ENCODE data around the gene NHLH2.

The NHLH2 gene

DNA sequence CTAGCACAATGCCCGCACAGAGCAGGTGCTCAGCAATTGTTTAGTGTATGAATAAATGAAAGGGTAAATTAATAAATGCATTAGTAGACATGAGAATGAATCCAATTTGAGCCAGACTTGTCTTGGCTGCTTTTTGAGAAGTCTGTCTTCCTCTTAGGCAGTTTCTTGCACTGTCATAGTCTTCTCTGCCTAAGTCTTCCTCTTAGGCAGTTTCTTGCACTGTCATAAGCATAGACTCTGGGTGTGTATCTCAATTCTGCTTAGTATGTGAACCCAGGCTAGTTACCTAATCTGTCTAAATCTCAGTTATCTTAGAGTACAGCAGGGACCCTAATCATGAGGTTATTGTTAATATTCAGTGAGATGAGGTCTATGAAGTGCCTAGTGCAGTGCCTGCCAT, 27.2 kb downstream of the NHLH2 start:
- Histone ChIP-seq H3K27ac (ENCODE audit: low read depth, low read length) (no peak overlapping the region), H3K4me3 (ENCODE audit: insufficient read depth, low read length, poor library complexity, severe bottlenecking) (no peak overlapping the region), H3K9me3 (ENCODE audit: insufficient read depth, low read length) (no peaks in the 10 kb centered on the region), H3K79me2 (ENCODE audit: insufficient read depth, low read length) (no peaks in the 10 kb centered on the region), H4K20me1 (ENCODE audit: low read depth, low read length) (no peaks in the 10 kb centered on the region), H3F3A (ENCODE audit: insufficient read depth) (no peaks in the 10 kb centered on the region), H3K4me2 (ENCODE audit: low read depth, low read length, poor library complexity, severe bottlenecking) (no peak overlapping the region), H3K9ac (ENCODE audit: low read length) (no peak overlapping the region), H3K9me2 (replicated peaks; ENCODE audit: insufficient read depth, low read length) (no peaks in the 10 kb centered on the region), H3K27me3 (ENCODE audit: low read length) (no peaks in the 10 kb centered on the region), H2AFZ (ENCODE audit: low read depth, low read length, severe bottlenecking) (no peak overlapping the region), H3K36me3 (ENCODE audit: low read length) (no peaks in the 10 kb centered on the region)
- no peak for TF ChIP-seq EZH2phosphoT487 (conservative IDR thresholded peaks at IDR 0.05; ENCODE audit: low read length)
- TF ChIP-seq, protein P1, sequence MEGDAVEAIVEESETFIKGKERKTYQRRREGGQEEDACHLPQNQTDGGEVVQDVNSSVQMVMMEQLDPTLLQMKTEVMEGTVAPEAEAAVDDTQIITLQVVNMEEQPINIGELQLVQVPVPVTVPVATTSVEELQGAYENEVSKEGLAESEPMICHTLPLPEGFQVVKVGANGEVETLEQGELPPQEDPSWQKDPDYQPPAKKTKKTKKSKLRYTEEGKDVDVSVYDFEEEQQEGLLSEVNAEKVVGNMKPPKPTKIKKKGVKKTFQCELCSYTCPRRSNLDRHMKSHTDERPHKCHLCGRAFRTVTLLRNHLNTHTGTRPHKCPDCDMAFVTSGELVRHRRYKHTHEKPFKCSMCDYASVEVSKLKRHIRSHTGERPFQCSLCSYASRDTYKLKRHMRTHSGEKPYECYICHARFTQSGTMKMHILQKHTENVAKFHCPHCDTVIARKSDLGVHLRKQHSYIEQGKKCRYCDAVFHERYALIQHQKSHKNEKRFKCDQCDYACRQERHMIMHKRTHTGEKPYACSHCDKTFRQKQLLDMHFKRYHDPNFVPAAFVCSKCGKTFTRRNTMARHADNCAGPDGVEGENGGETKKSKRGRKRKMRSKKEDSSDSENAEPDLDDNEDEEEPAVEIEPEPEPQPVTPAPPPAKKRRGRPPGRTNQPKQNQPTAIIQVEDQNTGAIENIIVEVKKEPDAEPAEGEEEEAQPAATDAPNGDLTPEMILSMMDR (IDR thresholded peaks at IDR 0.05; ENCODE audit: insufficient read depth, low read length, poor library complexity, severe bottlenecking): no peak

DNA sequence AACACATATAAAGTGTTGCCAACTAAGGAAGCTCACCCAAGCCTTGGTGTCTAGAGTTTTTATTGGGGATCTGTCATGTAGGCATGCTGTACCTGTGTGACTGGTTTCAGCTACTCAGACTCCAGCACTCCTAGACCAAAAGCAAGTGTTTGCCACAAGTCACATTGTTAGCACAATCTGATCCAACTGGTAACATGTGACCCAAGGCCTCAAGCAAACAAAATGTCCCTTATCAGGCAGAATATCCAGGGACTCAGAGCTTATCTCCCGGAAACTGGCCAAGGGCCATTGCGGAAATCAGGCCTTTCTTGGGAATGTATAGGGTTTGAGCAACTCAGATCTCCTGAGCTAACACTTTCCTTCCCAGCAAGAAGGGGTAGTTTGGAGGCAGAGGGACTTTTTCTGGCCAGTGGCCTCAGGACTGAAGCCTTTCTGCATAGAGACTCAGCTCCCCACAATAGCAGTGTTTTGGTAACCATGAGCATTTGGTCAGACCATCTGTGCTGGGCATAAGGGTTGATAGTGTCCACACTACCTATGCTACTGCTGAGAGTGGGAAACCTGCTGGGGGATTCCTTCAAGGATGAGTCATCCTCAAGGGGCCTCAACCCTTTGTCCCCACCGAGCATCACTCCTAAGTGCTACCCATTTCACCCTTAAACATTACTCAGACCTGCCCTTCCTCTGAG, 29.6 kb downstream of the NHLH2 start:
- H4K20me1 ChIP-seq (ENCODE audit: low read depth, low read length): no peaks in the 10 kb centered on the region
- no peak for TF ChIP-seq EZH2phosphoT487 (conservative IDR thresholded peaks at IDR 0.05; ENCODE audit: low read length)
- TF ChIP-seq, protein P1 (IDR thresholded peaks at IDR 0.05; ENCODE audit: insufficient read depth, low read length, poor library complexity, severe bottlenecking): no peak
- H3K27ac ChIP-seq (ENCODE audit: low read depth, low read length): no peak overlapping the region
- H3K4me3 ChIP-seq (ENCODE audit: insufficient read depth, low read length, poor library complexity, severe bottlenecking): no peak overlapping the region
- H3F3A ChIP-seq (ENCODE audit: insufficient read depth): no peaks in the 10 kb centered on the region
- no peaks in the 10 kb centered on the region for H3K9me3 ChIP-seq (ENCODE audit: insufficient read depth, low read length)
- no peaks in the 10 kb centered on the region for H3K9me2 ChIP-seq (replicated peaks; ENCODE audit: insufficient read depth, low read length)
- no peak overlapping the region for H3K9ac ChIP-seq (ENCODE audit: low read length)
- no peaks in the 10 kb centered on the region for H3K27me3 ChIP-seq (ENCODE audit: low read length)
- no peak overlapping the region for H3K4me2 ChIP-seq (ENCODE audit: low read depth, low read length, poor library complexity, severe bottlenecking)
- H2AFZ ChIP-seq (ENCODE audit: low read depth, low read length, severe bottlenecking): no peak overlapping the region
- H3K36me3 ChIP-seq (ENCODE audit: low read length): no peaks in the 10 kb centered on the region
- H3K79me2 ChIP-seq (ENCODE audit: insufficient read depth, low read length): no peaks in the 10 kb centered on the region

DNA sequence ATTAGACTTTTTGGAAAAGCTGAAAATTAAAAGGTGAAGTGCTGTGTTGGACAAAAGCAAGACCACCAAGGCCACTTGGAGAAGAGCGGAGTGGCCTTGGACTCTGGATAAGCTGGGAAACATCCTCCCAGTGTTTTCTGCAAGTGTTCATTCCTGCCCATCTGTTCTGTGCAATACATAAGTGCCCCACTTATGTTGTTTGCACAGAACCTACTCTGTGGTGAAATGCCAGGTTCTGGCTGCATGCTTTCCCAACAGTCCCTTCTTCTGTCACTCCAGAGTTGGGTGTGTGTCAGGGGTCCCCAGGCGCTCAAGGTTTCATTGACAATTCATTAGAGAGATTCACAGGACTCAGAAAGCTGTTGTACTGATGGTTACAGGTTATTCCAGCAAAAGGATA, 30.3 kb downstream of the NHLH2 start:
- Histone ChIP-seq H3K4me2 (ENCODE audit: low read depth, low read length, poor library complexity, severe bottlenecking) (no peak overlapping the region), H3K27ac (ENCODE audit: low read depth, low read length) (no peak overlapping the region)

More for the DNA sequence above, 30.3 kb downstream of the NHLH2 start:
- Histone ChIP-seq H3K4me3 (ENCODE audit: insufficient read depth, low read length, poor library complexity, severe bottlenecking) (no peak overlapping the region), H3K9me3 (ENCODE audit: insufficient read depth, low read length) (no peaks in the 10 kb centered on the region), H3K36me3 (ENCODE audit: low read length) (no peaks in the 10 kb centered on the region), H4K20me1 (ENCODE audit: low read depth, low read length) (no peaks in the 10 kb centered on the region), H3K27me3 (ENCODE audit: low read length) (no peaks in the 10 kb centered on the region), H3F3A (ENCODE audit: insufficient read depth) (no peaks in the 10 kb centered on the region), H3K9me2 (replicated peaks; ENCODE audit: insufficient read depth, low read length) (no peaks in the 10 kb centered on the region), H3K9ac (ENCODE audit: low read length) (no peak overlapping the region), H2AFZ (ENCODE audit: low read depth, low read length, severe bottlenecking) (no peak overlapping the region), H3K79me2 (ENCODE audit: insufficient read depth, low read length) (no peaks in the 10 kb centered on the region)
- TF ChIP-seq, protein P1 (IDR thresholded peaks at IDR 0.05; ENCODE audit: insufficient read depth, low read length, poor library complexity, severe bottlenecking): no peak
- no peak for TF ChIP-seq EZH2phosphoT487 (conservative IDR thresholded peaks at IDR 0.05; ENCODE audit: low read length)

All from SU-DHL-6 (cell line).